OCI-LY1 (cell line): ENCODE data around the gene MRGPRX2.

Source experiments
- H2AFZ ChIP-seq: fragments of 200-600 bp; sonication (generic), shearing (Covaris generic); 2 replicates; pipeline ENCODE4 v1.6.0; 2014; ENCODE audit warnings: antibody characterized with exemption, mild to moderate bottlenecking, low read length
- H3F3A ChIP-seq: fragments of 200-600 bp; sonication (generic), shearing (Covaris generic); 2 replicates; pipeline ENCODE4 v1.6.0; 2014; ENCODE audit warnings: mild to moderate bottlenecking, antibody characterized with exemption, low read length, moderate library complexity; ENCODE audit not compliant: insufficient read depth
- H3K27ac ChIP-seq: fragments of 200-600 bp; sonication (generic); 2 replicates; pipeline ENCODE4 v1.5.1; 2014; ENCODE audit warnings: low read length, mixed run types, mild to moderate bottlenecking, low read depth; ENCODE audit not compliant: poor library complexity, severe bottlenecking
- H3K27me3 ChIP-seq: fragments of 200-600 bp; sonication (generic); 2 replicates; pipeline ENCODE4 v1.6.0; 2014; ENCODE audit warnings: antibody characterized with exemption, mild to moderate bottlenecking, low read length, moderate library complexity; ENCODE audit not compliant: insufficient read depth
- H3K36me3 ChIP-seq: fragments of 200-600 bp; sonication (generic); 2 replicates; pipeline ENCODE4 v1.6.1; 2014; ENCODE audit warnings: mild to moderate bottlenecking, antibody characterized with exemption, low read length, moderate library complexity, mixed read lengths; ENCODE audit not compliant: insufficient read depth
- H3K4me1 ChIP-seq: fragments of 200-600 bp; sonication (generic); 2 replicates; pipeline ENCODE4 v1.5.1; 2014; ENCODE audit warnings: mild to moderate bottlenecking, low read length, moderate library complexity; ENCODE audit not compliant: insufficient read depth, severe bottlenecking
- H3K4me2 ChIP-seq: fragments of 200-600 bp; sonication (generic), shearing (Covaris generic); 2 replicates; pipeline ENCODE4 v1.6.1; 2014; ENCODE audit warnings: low read length
- H3K4me3 ChIP-seq: fragments of 200-600 bp; sonication (generic); 2 replicates; pipeline ENCODE4 v1.5.1; 2014; ENCODE audit warnings: low read length, low read depth, mild to moderate bottlenecking, mixed read lengths; ENCODE audit not compliant: poor library complexity, severe bottlenecking
- H3K79me2 ChIP-seq: fragments of 200-600 bp; shearing (Covaris generic); 2 replicates; pipeline ENCODE4 v1.6.1; 2016; ENCODE audit warnings: mixed run types, low read length, mixed read lengths; ENCODE audit not compliant: insufficient read depth
- H3K9ac ChIP-seq: fragments of 200-600 bp; sonication (generic), shearing (Covaris generic); 2 replicates; pipeline ENCODE4 v1.6.1; 2014; ENCODE audit warnings: mild to moderate bottlenecking, low read length, mixed read lengths
- H3K9me2 ChIP-seq: fragments of 200-600 bp; sonication (generic), shearing (Covaris generic); 2 replicates; pipeline ENCODE4 v1.6.1; 2014; ENCODE audit warnings: low read depth, mild to moderate bottlenecking, low read length, mixed read lengths
- H3K9me3 ChIP-seq: fragments of 200-600 bp; shearing (Covaris generic); 2 replicates; pipeline ENCODE4 v1.6.1; 2014; ENCODE audit warnings: low read length, mixed read lengths
- H4K20me1 ChIP-seq: fragments of 200-600 bp; sonication (generic), shearing (Covaris generic); 2 replicates; pipeline ENCODE4 v1.6.0; 2016; ENCODE audit warnings: mild to moderate bottlenecking, low read length; ENCODE audit not compliant: insufficient read depth
- EZH2 ChIP-seq: fragments of 200-600 bp; sonication (generic), shearing (Covaris generic); IDR thresholded peaks from 2 replicates; pipeline ENCODE4 v1.8.0; 2017; ENCODE audit warnings: borderline replicate concordance, mixed run types, mild to moderate bottlenecking, antibody characterized with exemption, low read length, moderate library complexity, mixed read lengths
- TF ChIP-seq, protein P1 (sequence below): fragments of 200-600 bp; sonication (generic), shearing (Covaris generic); IDR thresholded peaks from 2 replicates; pipeline ENCODE4 v1.5.1; 2017; ENCODE audit warnings: mild to moderate bottlenecking, antibody characterized with exemption, low read length, moderate library complexity, mixed read lengths

MRGPRX2 gene

DNA sequence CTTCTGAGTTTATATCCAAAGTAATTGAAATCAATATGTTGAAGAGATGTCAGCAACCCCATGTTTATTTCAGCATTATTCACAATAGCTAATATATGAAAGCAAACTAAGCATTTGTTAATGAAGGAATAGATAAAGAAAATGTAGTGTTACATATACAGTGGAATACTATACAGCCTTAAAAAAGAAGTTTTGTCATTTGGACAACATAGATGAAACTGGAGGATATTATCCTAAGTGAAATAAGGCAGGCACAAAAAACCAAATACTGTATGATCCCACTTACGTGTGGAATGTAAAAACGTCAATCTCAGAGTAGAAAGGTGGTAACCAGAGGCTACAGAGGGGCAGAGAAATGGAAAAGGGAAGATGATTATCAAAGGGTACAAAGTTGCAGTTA, 10.2 kb downstream of the MRGPRX2 start:
- TF ChIP-seq, protein P1, sequence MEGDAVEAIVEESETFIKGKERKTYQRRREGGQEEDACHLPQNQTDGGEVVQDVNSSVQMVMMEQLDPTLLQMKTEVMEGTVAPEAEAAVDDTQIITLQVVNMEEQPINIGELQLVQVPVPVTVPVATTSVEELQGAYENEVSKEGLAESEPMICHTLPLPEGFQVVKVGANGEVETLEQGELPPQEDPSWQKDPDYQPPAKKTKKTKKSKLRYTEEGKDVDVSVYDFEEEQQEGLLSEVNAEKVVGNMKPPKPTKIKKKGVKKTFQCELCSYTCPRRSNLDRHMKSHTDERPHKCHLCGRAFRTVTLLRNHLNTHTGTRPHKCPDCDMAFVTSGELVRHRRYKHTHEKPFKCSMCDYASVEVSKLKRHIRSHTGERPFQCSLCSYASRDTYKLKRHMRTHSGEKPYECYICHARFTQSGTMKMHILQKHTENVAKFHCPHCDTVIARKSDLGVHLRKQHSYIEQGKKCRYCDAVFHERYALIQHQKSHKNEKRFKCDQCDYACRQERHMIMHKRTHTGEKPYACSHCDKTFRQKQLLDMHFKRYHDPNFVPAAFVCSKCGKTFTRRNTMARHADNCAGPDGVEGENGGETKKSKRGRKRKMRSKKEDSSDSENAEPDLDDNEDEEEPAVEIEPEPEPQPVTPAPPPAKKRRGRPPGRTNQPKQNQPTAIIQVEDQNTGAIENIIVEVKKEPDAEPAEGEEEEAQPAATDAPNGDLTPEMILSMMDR, result no peak
- no peak for TF ChIP-seq EZH2
- no peaks in the 10 kb centered on the region for H3K79me2 ChIP-seq
- H3K9me3 ChIP-seq, result no peaks in the 10 kb centered on the region
- no peak overlapping the region for H3K4me2 ChIP-seq
- H4K20me1 ChIP-seq, result no peaks in the 10 kb centered on the region
- H3K27ac ChIP-seq, result no peak overlapping the region
- H3K4me1 ChIP-seq, result no peaks in the 10 kb centered on the region
- no peaks in the 10 kb centered on the region for H3K9me2 ChIP-seq
- H3K27me3 ChIP-seq, result no peaks in the 10 kb centered on the region
- no peak overlapping the region for H2AFZ ChIP-seq
- H3F3A ChIP-seq, result no peaks in the 10 kb centered on the region
- no peaks in the 10 kb centered on the region for H3K36me3 ChIP-seq
- H3K4me3 ChIP-seq, result no peak overlapping the region
- H3K9ac ChIP-seq, result no peak overlapping the region

DNA sequence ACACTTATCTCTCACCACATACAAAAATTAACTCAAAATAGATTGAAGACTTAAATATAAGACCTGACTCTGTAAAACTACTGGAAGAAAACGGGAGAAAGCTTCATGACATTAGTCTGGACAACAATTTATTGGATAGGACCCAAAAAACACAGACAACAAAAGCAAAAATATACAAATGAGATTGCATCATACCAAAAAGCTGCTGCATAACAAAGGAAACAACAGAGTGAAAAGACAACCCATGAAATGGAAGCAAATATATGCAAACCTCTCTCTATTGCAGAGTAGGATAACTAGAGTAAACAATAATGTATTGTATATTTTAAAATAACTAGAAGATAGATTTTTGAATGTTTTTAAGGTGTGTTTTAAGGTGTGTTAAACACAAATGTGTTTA, 11.2 kb downstream of the MRGPRX2 start:
- Histone ChIP-seq H3K9ac (no peak overlapping the region), H3K79me2 (no peaks in the 10 kb centered on the region), H3K9me2 (no peaks in the 10 kb centered on the region), H3K4me3 (no peak overlapping the region), H3K36me3 (no peaks in the 10 kb centered on the region), H3K4me2 (no peak overlapping the region), H2AFZ (no peak overlapping the region), H3F3A (no peaks in the 10 kb centered on the region), H3K27ac (no peak overlapping the region), H3K27me3 (no peaks in the 10 kb centered on the region), H4K20me1 (no peaks in the 10 kb centered on the region), H3K9me3 (no peaks in the 10 kb centered on the region), H3K4me1 (no peaks in the 10 kb centered on the region)
- no peak for TF ChIP-seq EZH2
- TF ChIP-seq, protein P1, result no peak

DNA sequence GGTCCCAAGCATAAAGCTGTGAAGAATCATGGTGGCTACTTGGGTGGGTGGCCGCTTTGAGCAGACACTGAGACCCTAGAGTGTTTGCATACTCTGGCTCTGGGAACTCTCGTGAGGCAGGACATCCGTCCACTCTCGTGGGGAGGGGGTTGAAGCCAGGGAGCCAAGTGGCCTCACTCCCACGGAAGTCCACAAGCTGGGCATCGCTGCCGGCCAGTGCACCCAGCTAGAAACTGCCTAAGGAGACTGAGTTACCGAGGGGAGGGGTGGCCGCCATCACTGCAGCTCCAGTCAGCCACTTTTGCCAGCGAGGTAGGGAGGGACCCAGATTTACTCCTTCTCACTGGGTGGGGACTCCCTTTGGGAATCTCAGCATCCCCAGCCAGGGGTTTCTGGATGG, 20.5 kb downstream of the MRGPRX2 start:
- Histone ChIP-seq H3K27me3 (no peaks in the 10 kb centered on the region), H3K4me2 (no peak overlapping the region), H3K79me2 (no peaks in the 10 kb centered on the region), H3K27ac (no peak overlapping the region), H3K9ac (no peak overlapping the region), H3F3A (no peaks in the 10 kb centered on the region), H2AFZ (no peak overlapping the region), H3K9me3 (no peaks in the 10 kb centered on the region), H3K36me3 (no peaks in the 10 kb centered on the region), H3K4me1 (no peaks in the 10 kb centered on the region), H3K9me2 (no peaks in the 10 kb centered on the region), H3K4me3 (no peak overlapping the region), H4K20me1 (no peaks in the 10 kb centered on the region)
- no peak for TF ChIP-seq EZH2
- TF ChIP-seq, protein P1, result no peak
